ENCODE results near the gene CNKSR2. TPM values are rescaled to one million over a fixed set of nuclear protein-coding genes. Genes with fewer than 3 reads are reported as not detected.
"Not testable (repeated sequence)": the region's sequence is repeated elsewhere in the genome, so short reads cannot be mapped to it uniquely, and the experiment has no call there.

Gene CNKSR2
- total and polyA plus RNA-seq, 4 donors = 1.6 to 5.4 TPM; not detected in 2

DNA sequence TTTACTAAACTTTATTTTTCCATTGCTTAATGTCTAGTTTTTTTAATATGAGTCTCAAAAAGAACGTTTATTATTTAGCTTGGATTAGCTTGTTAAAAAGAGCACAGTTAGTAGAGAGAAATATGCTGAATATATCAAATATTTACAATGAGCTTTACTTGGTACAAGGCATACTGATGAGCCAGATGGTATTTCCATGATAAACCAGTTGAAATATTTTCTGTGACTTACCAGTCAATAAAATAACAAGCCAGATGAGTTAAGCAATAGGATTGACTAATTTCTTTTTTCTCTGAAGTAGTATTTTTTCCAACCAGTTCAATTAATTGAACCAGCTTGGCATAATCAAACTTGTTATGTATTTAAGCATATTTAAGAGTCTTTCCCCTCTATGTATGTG, 149.8 kb downstream of the CNKSR2 start:
- WGBS, 2 donors = 6 to 7% methylated on average over 1 of the region's 1 CpG
- Histone ChIP-seq H3K9me3 (ENCODE audit: control insufficient read depth, low read length) (no peaks in the 10 kb centered on the region), H3K27me3 (ENCODE audit: control insufficient read depth in 1 of 2, insufficient read depth in 2 of 2, low read length in 1 of 2) (no peaks in the 10 kb centered on the region), H3K4me1 (ENCODE audit: control insufficient read depth in 1 of 2, insufficient read depth in 2 of 2, low read length in 2 of 2) (no peaks in the 10 kb centered on the region), H3K4me3 (ENCODE audit: low read length in 2 of 2) (no peak overlapping the region), H3K27ac (ENCODE audit: low read depth in 1 of 2, low read length in 2 of 2) (no peak overlapping the region), H3K36me3 (ENCODE audit: control insufficient read depth in 1 of 2, insufficient read depth in 2 of 2, low read length in 1 of 2) (no peaks in the 10 kb centered on the region)
- intact Hi-C loops (cut with DNase I) = no loop called here
- ATAC-seq (ENCODE audit: low FRiP score) = no peak
- DNase-seq = no peak

DNA sequence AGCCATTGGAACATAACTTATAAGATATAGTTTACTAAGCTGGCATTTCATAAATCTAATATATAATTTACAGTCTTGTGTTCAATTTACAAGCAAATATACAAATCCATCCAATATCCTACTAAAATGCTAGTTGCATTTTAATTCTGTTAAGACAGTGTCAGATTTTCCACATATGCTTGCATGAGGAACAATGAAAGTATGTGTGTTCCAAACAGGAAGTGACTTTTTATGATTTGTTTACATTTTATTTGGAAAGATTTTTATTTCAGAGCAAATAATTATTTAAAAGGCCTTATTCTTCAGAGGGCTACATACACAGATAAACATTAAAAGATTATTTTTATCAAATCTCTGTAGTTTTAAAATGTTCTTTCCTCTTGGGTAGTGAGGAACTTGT, 153.9 kb downstream of the CNKSR2 start:
- no peak overlapping the region for H3K27ac ChIP-seq (ENCODE audit: low read depth in 1 of 2, low read length in 2 of 2)
- no peak overlapping the region for H3K4me3 ChIP-seq (ENCODE audit: low read length in 2 of 2)
- H3K36me3 ChIP-seq (ENCODE audit: control insufficient read depth in 1 of 2, insufficient read depth in 2 of 2, low read length in 1 of 2) = no peaks in the 10 kb centered on the region
- DNase-seq (no peak), ATAC-seq (ENCODE audit: low FRiP score) (no peak)
- no peaks in the 10 kb centered on the region for H3K9me3 ChIP-seq (ENCODE audit: control insufficient read depth, low read length)
- intact Hi-C loops (cut with DNase I) = no loop called here
- no peaks in the 10 kb centered on the region for H3K27me3 ChIP-seq (ENCODE audit: control insufficient read depth in 1 of 2, insufficient read depth in 2 of 2, low read length in 1 of 2)
- H3K4me1 ChIP-seq (ENCODE audit: control insufficient read depth in 1 of 2, insufficient read depth in 2 of 2, low read length in 2 of 2) = no peaks in the 10 kb centered on the region

DNA sequence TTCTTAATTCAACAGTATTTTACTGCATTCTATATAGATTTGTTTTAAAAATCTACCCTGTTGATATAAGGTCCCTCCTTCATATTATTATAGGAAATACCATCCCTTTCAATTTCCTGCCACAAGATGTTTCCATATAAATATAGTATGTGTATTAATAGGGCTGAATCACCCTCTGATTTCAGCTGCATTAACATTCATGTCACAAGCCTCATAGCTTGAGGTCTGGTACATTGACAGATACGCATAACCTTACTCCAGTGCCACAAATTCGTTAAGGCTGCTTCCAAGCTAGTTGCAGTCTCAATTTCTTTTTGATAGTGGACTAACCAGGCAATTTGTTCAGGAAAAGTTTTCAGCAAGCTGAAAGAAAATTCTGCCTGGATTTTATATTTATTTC, 155.6 kb downstream of the CNKSR2 start:
- H3K4me3 ChIP-seq (ENCODE audit: low read length in 2 of 2) = no peak overlapping the region
- H3K9me3 ChIP-seq (ENCODE audit: control insufficient read depth, low read length) = no peaks in the 10 kb centered on the region
- intact Hi-C loops (cut with DNase I) = no loop called here
- no peaks in the 10 kb centered on the region for H3K36me3 ChIP-seq (ENCODE audit: control insufficient read depth in 1 of 2, insufficient read depth in 2 of 2, low read length in 1 of 2)
- no peaks in the 10 kb centered on the region for H3K4me1 ChIP-seq (ENCODE audit: control insufficient read depth in 1 of 2, insufficient read depth in 2 of 2, low read length in 2 of 2)
- DNase-seq (no peak), ATAC-seq (ENCODE audit: low FRiP score) (no peak)
- WGBS, 2 donors = 61 to 73% methylated on average over 2 of the region's 2 CpGs
- no peak overlapping the region for H3K27ac ChIP-seq (ENCODE audit: low read depth in 1 of 2, low read length in 2 of 2)
- H3K27me3 ChIP-seq (ENCODE audit: control insufficient read depth in 1 of 2, insufficient read depth in 2 of 2, low read length in 1 of 2) = no peaks in the 10 kb centered on the region

DNA sequence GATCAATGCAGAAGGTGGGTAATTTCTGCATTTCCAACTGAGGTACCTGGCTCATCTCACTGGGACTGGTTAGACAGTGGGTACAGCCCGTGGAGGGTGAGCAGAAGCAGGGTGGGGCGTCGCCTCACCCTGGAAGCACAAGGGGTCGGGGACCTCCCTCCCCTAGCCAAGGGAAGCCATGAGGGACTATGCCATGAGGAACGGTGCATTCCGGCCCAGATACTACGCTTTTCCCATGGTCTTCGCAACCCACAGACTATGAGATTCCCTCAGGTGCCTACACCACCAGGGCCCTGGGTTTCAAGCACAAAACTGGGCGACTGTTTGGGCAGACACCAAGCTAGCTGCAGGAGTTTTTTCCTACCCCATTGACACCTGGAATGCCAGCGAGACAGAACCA, 170.4 kb downstream of the CNKSR2 start:
- H3K27ac ChIP-seq (ENCODE audit: low read depth in 1 of 2, low read length in 2 of 2); intact Hi-C loops (cut with DNase I); H3K27me3 ChIP-seq (ENCODE audit: control insufficient read depth in 1 of 2, insufficient read depth in 2 of 2, low read length in 1 of 2); ATAC-seq (ENCODE audit: low FRiP score); H3K4me3 ChIP-seq (ENCODE audit: low read length in 2 of 2); H3K9me3 ChIP-seq (ENCODE audit: control insufficient read depth, low read length); H3K36me3 ChIP-seq (ENCODE audit: control insufficient read depth in 1 of 2, insufficient read depth in 2 of 2, low read length in 1 of 2); H3K4me1 ChIP-seq (ENCODE audit: control insufficient read depth in 1 of 2, insufficient read depth in 2 of 2, low read length in 2 of 2): not testable (repeated sequence)
- WGBS, 2 donors = 71 to 95% methylated on average over 10 of the region's 10 CpGs
- peak in 1 of 2 donors; percentile 55 for DNase-seq

DNA sequence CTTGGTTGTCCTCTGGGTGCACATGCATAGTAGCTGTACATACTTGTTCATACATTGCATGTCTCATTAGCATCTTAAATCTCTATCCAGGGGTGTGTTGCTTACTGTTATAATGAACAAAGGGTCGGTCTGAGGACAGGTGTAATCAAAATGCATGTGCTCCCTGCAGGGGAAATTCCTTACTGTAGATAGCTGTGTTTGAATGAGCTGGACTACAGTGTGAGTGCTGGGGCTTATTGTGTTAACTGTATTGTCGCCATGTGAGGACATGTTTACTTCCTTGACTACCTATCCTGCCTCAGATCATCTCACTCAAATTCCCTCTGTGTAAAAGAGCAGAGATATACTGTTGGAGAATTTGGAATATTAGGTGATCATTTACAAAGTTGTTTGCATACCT, 185.2 kb downstream of the CNKSR2 start:
- DNase-seq (no peak), ATAC-seq (ENCODE audit: low FRiP score) (no peak)
- 55 to 86% methylated on average over 2 of the region's 2 CpGs for WGBS, 2 donors
- intact Hi-C loops (cut with DNase I) = no loop called here
- Histone ChIP-seq H3K27ac (ENCODE audit: low read depth in 1 of 2, low read length in 2 of 2) (no peak overlapping the region), H3K27me3 (ENCODE audit: control insufficient read depth in 1 of 2, insufficient read depth in 2 of 2, low read length in 1 of 2) (no peaks in the 10 kb centered on the region), H3K9me3 (ENCODE audit: control insufficient read depth, low read length) (no peaks in the 10 kb centered on the region), H3K4me3 (ENCODE audit: low read length in 2 of 2) (no peak overlapping the region), H3K36me3 (ENCODE audit: control insufficient read depth in 1 of 2, insufficient read depth in 2 of 2, low read length in 1 of 2) (no peaks in the 10 kb centered on the region), H3K4me1 (ENCODE audit: control insufficient read depth in 1 of 2, insufficient read depth in 2 of 2, low read length in 2 of 2) (no peaks in the 10 kb centered on the region)

DNA sequence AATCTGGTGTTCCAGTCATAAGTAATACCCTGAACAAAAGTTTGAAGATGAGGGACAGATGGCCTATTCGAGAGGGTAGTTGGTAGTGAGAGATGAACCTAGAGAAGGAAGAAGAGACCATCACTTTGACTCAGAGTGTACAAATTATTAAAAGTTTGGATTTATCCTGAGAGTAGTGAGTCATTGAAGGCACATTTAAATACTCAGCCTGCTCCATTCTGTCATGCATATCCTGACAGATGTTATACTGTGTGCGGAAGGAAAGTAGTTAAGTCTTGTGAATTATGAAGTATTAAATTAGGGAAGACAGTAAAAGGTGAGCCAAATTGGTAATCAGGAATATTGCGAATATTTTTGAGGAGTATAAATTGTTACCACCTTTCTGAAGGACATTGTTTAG, 190.8 kb downstream of the CNKSR2 start:
- WGBS, 2 donors = 74 to 96% methylated on average over 3 of the region's 3 CpGs
- Histone ChIP-seq H3K4me3 (ENCODE audit: low read length in 2 of 2) (no peak overlapping the region), H3K9me3 (ENCODE audit: control insufficient read depth, low read length) (no peaks in the 10 kb centered on the region), H3K36me3 (ENCODE audit: control insufficient read depth in 1 of 2, insufficient read depth in 2 of 2, low read length in 1 of 2) (no peaks in the 10 kb centered on the region), H3K4me1 (ENCODE audit: control insufficient read depth in 1 of 2, insufficient read depth in 2 of 2, low read length in 2 of 2) (no peaks in the 10 kb centered on the region), H3K27ac (ENCODE audit: low read depth in 1 of 2, low read length in 2 of 2) (no peak overlapping the region), H3K27me3 (ENCODE audit: control insufficient read depth in 1 of 2, insufficient read depth in 2 of 2, low read length in 1 of 2) (no peaks in the 10 kb centered on the region)
- no peak for DNase-seq
- no peak for ATAC-seq (ENCODE audit: low FRiP score)
- intact Hi-C loops (cut with DNase I) = no loop called here

DNA sequence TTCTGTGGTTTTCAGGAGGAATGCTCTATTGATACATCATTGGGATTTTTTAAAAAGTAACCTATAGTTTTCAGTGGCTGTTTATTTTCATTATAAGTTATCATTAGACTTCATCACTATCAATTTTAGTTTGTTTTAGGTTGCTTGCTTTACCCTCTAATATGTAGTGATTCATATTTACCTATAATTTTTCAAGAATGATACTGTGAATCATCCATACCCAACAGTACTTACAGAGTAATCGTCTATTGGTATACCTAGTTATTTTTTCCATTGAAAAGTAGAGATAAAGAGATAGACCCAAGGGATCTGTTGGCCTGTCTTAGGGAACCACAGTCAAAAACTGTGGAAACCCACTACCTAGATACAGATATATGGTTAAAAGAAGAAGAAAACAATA, 200.6 kb downstream of the CNKSR2 start:
- WGBS, 2 donors = 86 to 95% methylated on average over 1 of the region's 1 CpG

DNA sequence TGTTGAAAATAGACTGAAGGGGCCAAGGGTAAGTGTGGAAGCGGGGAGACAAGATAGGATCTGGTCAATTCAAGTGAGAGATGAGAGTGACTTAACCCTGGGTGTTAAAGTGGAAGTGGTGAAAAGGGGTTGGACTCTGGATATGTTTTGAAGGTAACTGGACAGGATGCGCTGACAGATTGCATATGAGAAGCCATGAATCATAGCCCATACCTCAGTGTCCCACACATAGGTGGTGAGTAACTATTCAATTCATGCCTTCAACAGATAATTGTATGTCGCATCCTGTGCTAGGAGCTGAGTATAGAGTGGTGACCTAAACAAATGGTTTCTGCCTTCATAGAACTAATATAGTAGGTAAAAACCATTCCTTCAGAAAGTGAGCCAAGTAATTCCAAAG, 207.3 kb downstream of the CNKSR2 start:
- 84 to 95% methylated on average over 3 of the region's 3 CpGs for WGBS, 2 donors
- Histone ChIP-seq H3K4me3 (ENCODE audit: low read length in 2 of 2) (no peak overlapping the region), H3K9me3 (ENCODE audit: control insufficient read depth, low read length) (no peaks in the 10 kb centered on the region), H3K36me3 (ENCODE audit: control insufficient read depth in 1 of 2, insufficient read depth in 2 of 2, low read length in 1 of 2) (no peaks in the 10 kb centered on the region), H3K4me1 (ENCODE audit: control insufficient read depth in 1 of 2, insufficient read depth in 2 of 2, low read length in 2 of 2) (no peaks in the 10 kb centered on the region), H3K27me3 (ENCODE audit: control insufficient read depth in 1 of 2, insufficient read depth in 2 of 2, low read length in 1 of 2) (no peaks in the 10 kb centered on the region), H3K27ac (ENCODE audit: low read depth in 1 of 2, low read length in 2 of 2) (no peak overlapping the region)
- DNase-seq (no peak), ATAC-seq (ENCODE audit: low FRiP score) (no peak)
- intact Hi-C loops (cut with DNase I) = no loop called here

More for the DNA sequence above, 200.6 kb downstream of the CNKSR2 start:
- H3K27ac ChIP-seq (ENCODE audit: low read depth in 1 of 2, low read length in 2 of 2) = no peak overlapping the region
- no peak overlapping the region for H3K4me3 ChIP-seq (ENCODE audit: low read length in 2 of 2)
- intact Hi-C loops (cut with DNase I) = no loop called here
- no peak for ATAC-seq (ENCODE audit: low FRiP score)
- no peak for DNase-seq
- H3K4me1 ChIP-seq (ENCODE audit: control insufficient read depth in 1 of 2, insufficient read depth in 2 of 2, low read length in 2 of 2) = no peaks in the 10 kb centered on the region
- H3K9me3 ChIP-seq (ENCODE audit: control insufficient read depth, low read length) = no peaks in the 10 kb centered on the region
- H3K36me3 ChIP-seq (ENCODE audit: control insufficient read depth in 1 of 2, insufficient read depth in 2 of 2, low read length in 1 of 2) = no peaks in the 10 kb centered on the region
- no peaks in the 10 kb centered on the region for H3K27me3 ChIP-seq (ENCODE audit: control insufficient read depth in 1 of 2, insufficient read depth in 2 of 2, low read length in 1 of 2)

DNA sequence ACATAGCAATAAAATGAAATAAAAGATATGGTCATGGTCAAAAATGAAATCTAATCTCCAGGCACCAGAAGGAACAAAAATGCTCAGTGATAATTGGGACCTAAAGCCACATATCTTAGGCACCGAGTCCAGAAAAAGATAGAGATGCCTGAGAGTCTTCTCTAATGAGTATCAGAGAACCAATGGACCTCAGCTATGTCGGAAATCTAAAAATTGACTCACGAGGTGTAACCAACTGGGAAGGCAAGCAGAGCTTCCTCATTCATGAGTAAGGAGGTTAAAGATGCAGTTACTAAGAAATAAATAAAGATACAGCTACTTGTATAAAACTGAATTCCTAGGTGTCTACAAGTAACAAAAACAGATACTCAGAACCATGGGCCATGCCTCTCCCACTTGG, 211.8 kb downstream of the CNKSR2 start:
- Histone ChIP-seq H3K9me3 (ENCODE audit: control insufficient read depth, low read length) (no peaks in the 10 kb centered on the region), H3K27ac (ENCODE audit: low read depth in 1 of 2, low read length in 2 of 2) (no peak overlapping the region), H3K4me1 (ENCODE audit: control insufficient read depth in 1 of 2, insufficient read depth in 2 of 2, low read length in 2 of 2) (no peaks in the 10 kb centered on the region), H3K36me3 (ENCODE audit: control insufficient read depth in 1 of 2, insufficient read depth in 2 of 2, low read length in 1 of 2) (no peaks in the 10 kb centered on the region), H3K27me3 (ENCODE audit: control insufficient read depth in 1 of 2, insufficient read depth in 2 of 2, low read length in 1 of 2) (no peaks in the 10 kb centered on the region), H3K4me3 (ENCODE audit: low read length in 2 of 2) (no peak overlapping the region)
- DNase-seq (no peak), ATAC-seq (ENCODE audit: low FRiP score) (no peak)
- intact Hi-C loops (cut with DNase I) = no loop called here
- 76 to 92% methylated on average over 3 of the region's 3 CpGs for WGBS, 2 donors

All from aorta (tissue), 5 donors.